H1 (cell line): ENCODE results near the gene AOAH. TPM values are rescaled to one million over a fixed set of nuclear protein-coding genes. Genes with fewer than 3 reads are reported as not detected.

Source experiments
- CTCF ChIA-PET: fragments of 300-600 bp; sonication (Branson Sonifier 250); formaldehyde crosslinking; loops from one replicate; lab custom pipeline; 2021; ENCODE audit not compliant: partially characterized antibody; lab: Charles Lee
- POLR2A ChIA-PET: fragments of 300-600 bp; sonication (Branson Sonifier 250); formaldehyde crosslinking; loops from one replicate; lab custom pipeline; 2021; ENCODE audit warnings: inconsistent platforms; ENCODE audit not compliant: partially characterized antibody; lab: Charles Lee
- DNase-seq, 2 experiments: peaks; one replicate each; pipeline versions ENCODE4 v3.0.0 to v3.0.0-alpha.2; 2010 to 2022; ENCODE audit warnings: low spot score in 2 of 2, low read depth in 1 of 2, mixed read lengths in 1 of 2
- FAIRE-seq: peaks from 2 replicates; lab custom pipeline; 2011; peaks lifted over from hg19 to GRCh38; lab: Jason Lieb, UNC
- H2AFZ ChIP-seq: 2 replicates; pipeline ENCODE4 v1.8.1; 2012; ENCODE audit warnings: low read length, inconsistent platforms
- H2AK5ac ChIP-seq: 2 replicates; pipeline ENCODE4 v1.6.1; 2013; ENCODE audit warnings: low read depth, low read length
- H2BK120ac ChIP-seq: replicated peaks from 2 replicates; pipeline ENCODE3; 2013; ENCODE audit warnings: low read depth, low read length, inconsistent platforms
- H2BK12ac ChIP-seq: 2 replicates; pipeline ENCODE4 v1.6.1; 2013; ENCODE audit warnings: low read depth, low read length
- H2BK15ac ChIP-seq: 2 replicates; pipeline ENCODE4 v1.6.1; 2013; ENCODE audit warnings: low read length
- H2BK20ac ChIP-seq: 2 replicates; pipeline ENCODE4 v1.6.1; 2013; ENCODE audit warnings: low read length
- H2BK5ac ChIP-seq: 2 replicates; pipeline ENCODE4 v1.6.1; 2013; ENCODE audit warnings: low read depth, low read length
- H3K14ac ChIP-seq: 2 replicates; pipeline ENCODE4 v1.6.1; 2013; ENCODE audit warnings: inconsistent platforms; ENCODE audit not compliant: insufficient read length
- H3K18ac ChIP-seq: 2 replicates; pipeline ENCODE4 v1.6.1; 2013; ENCODE audit warnings: low read length; ENCODE audit errors: extremely low read depth
- H3K23ac ChIP-seq: 2 replicates; pipeline ENCODE4 v1.6.1; 2013; ENCODE audit warnings: inconsistent platforms; ENCODE audit not compliant: insufficient read length
- H3K23me2 ChIP-seq: 2 replicates; pipeline ENCODE4 v1.6.1; 2013; ENCODE audit warnings: low read depth, low read length
- H3K27ac ChIP-seq: 2 replicates; pipeline ENCODE4 v1.6.1; 2011; ENCODE audit warnings: low read depth, low read length, inconsistent platforms
- H3K27me3 ChIP-seq, 4 experiments: replicated peaks in 1 of 4; 1 replicate in 1 of 4; 2 replicates in 3 of 4; pipeline versions ENCODE4 v1.6.1 to v1.8.1; 2011 to 2013; ENCODE audit warnings: low read length in 3 of 4, mild to moderate bottlenecking in 3 of 4, inconsistent platforms in 2 of 4, mixed read lengths in 2 of 4, moderate library complexity in 1 of 4; ENCODE audit not compliant: control insufficient read depth in 3 of 4, insufficient read depth in 3 of 4; ENCODE audit errors: extremely low read depth in 1 of 4
- H3K36me3 ChIP-seq, 4 experiments: 2 replicates each; pipeline versions ENCODE4 v1.6.1 to v1.8.1; 2011 to 2013; ENCODE audit warnings: mild to moderate bottlenecking in 4 of 4, low read length in 3 of 4, moderate library complexity in 2 of 4, control low read depth in 1 of 4, inconsistent platforms in 1 of 4; ENCODE audit not compliant: insufficient read depth in 4 of 4, control insufficient read depth in 2 of 4
- H3K4ac ChIP-seq: replicated peaks from 2 replicates; pipeline ENCODE3; 2013; ENCODE audit warnings: low read length, low read depth, mixed read lengths, inconsistent platforms; ENCODE audit not compliant: insufficient read length
- H3K4me1 ChIP-seq, 4 experiments: replicated peaks in 1 of 4; 1 replicate in 1 of 4; 2 replicates in 3 of 4; pipeline versions ENCODE4 v1.6.1 to v1.8.1; 2011 to 2013; ENCODE audit warnings: low read length in 3 of 4, inconsistent platforms in 2 of 4, mixed read lengths in 1 of 4; ENCODE audit not compliant: insufficient read depth in 4 of 4, control insufficient read depth in 3 of 4
- H3K4me2 ChIP-seq, 2 experiments: 2 replicates each; pipeline versions ENCODE4 v1.6.1 to v1.8.1; 2011 to 2013; ENCODE audit warnings: low read depth in 2 of 2, low read length in 2 of 2, control low read depth in 1 of 2, inconsistent platforms in 1 of 2, mild to moderate bottlenecking in 1 of 2; ENCODE audit not compliant: insufficient read depth in 1 of 2
- H3K4me3 ChIP-seq, 4 experiments: fragments of 200-600, 300-600 bp in 1 of 4; sonication (generic), shearing (Covaris generic), sonication (Bioruptor Twin) in 1 of 4; 2 replicates each; pipeline versions ENCODE4 v1.5.1 to v1.8.1; 2011 to 2016; ENCODE audit warnings: low read length in 4 of 4, low read depth in 3 of 4, control low read depth in 2 of 4, inconsistent platforms in 2 of 4, mild to moderate bottlenecking in 2 of 4, mixed read lengths in 1 of 4, moderate library complexity in 1 of 4; ENCODE audit not compliant: insufficient read depth in 2 of 4; ENCODE audit errors: extremely low read depth in 1 of 4
- H3K56ac ChIP-seq: replicated peaks from 2 replicates; pipeline ENCODE3; 2013; ENCODE audit warnings: low read depth, mild to moderate bottlenecking, mixed read lengths, low read length, inconsistent platforms; ENCODE audit not compliant: insufficient read length
- H3K79me1 ChIP-seq: 2 replicates; pipeline ENCODE4 v1.6.1; 2013; ENCODE audit warnings: low read depth, low read length, control low read depth
- H3K79me2 ChIP-seq, 2 experiments: 2 replicates each; pipeline versions ENCODE4 v1.6.1 to v1.8.1; 2012 to 2013; ENCODE audit warnings: low read length in 2 of 2, mild to moderate bottlenecking in 2 of 2, inconsistent platforms in 1 of 2; ENCODE audit not compliant: insufficient read depth in 2 of 2, control insufficient read depth in 1 of 2
- H3K9ac ChIP-seq, 4 experiments: replicated peaks in 1 of 4; 1 replicate in 1 of 4; 2 replicates in 3 of 4; pipeline versions ENCODE4 v1.6.1 to v1.8.1; 2011 to 2013; ENCODE audit warnings: low read depth in 3 of 4, low read length in 3 of 4, control low read depth in 2 of 4, mild to moderate bottlenecking in 2 of 4, moderate library complexity in 2 of 4, inconsistent platforms in 1 of 4; ENCODE audit errors: extremely low read depth in 1 of 4
- H3K9me3 ChIP-seq, 2 experiments: 2 replicates each; pipeline versions ENCODE4 v1.6.1 to v1.8.1; 2012 to 2013; ENCODE audit warnings: mild to moderate bottlenecking in 2 of 2, moderate library complexity in 2 of 2, control low read depth in 1 of 2, inconsistent platforms in 1 of 2, low read depth in 1 of 2, low read length in 1 of 2, mixed read lengths in 1 of 2; ENCODE audit not compliant: insufficient read depth in 2 of 2
- H4K20me1 ChIP-seq, 2 experiments: replicated peaks in 1 of 2; 2 replicates each; pipeline versions ENCODE3 to v1.8.1; 2011 to 2013; ENCODE audit warnings: inconsistent platforms in 2 of 2, low read length in 2 of 2, mild to moderate bottlenecking in 1 of 2; ENCODE audit not compliant: insufficient read depth in 2 of 2, control insufficient read depth in 1 of 2
- H4K5ac ChIP-seq: 2 replicates; pipeline ENCODE4 v1.6.1; 2013; ENCODE audit warnings: low read length, low read depth, mixed read lengths, inconsistent platforms; ENCODE audit not compliant: insufficient read length
- H4K8ac ChIP-seq: 2 replicates; pipeline ENCODE4 v1.8.0; 2013; ENCODE audit warnings: mild to moderate bottlenecking, moderate library complexity, low read length, inconsistent platforms; ENCODE audit not compliant: insufficient read depth; ENCODE audit errors: extremely low read depth
- H4K91ac ChIP-seq: replicated peaks from 2 replicates; pipeline ENCODE3; 2013; ENCODE audit warnings: low read length, mixed read lengths, inconsistent platforms; ENCODE audit not compliant: insufficient read length
- ASH2L ChIP-seq: fragments of 200-600, 300-600 bp; sonication (generic); IDR thresholded peaks from one replicate; pipeline ENCODE4 v1.7.1; 2017; ENCODE audit warnings: low read length
- BRCA1 ChIP-seq: IDR thresholded peaks from 2 replicates; pipeline ENCODE4 v1.6.1; 2012; ENCODE audit warnings: low read depth, low read length, improper control_type of control experiment
- CBX5 ChIP-seq: fragments of 300-800, 300-1000 bp; sonication (generic); IDR thresholded peaks from 2 replicates; pipeline ENCODE4 v1.7.1; 2016; ENCODE audit warnings: antibody characterized with exemption, low read length, low read depth
- CEBPB ChIP-seq: IDR thresholded peaks from 2 replicates; pipeline ENCODE4 v1.6.1; 2012; ENCODE audit warnings: low read depth, low read length
- CHD2 ChIP-seq: IDR thresholded peaks from 2 replicates; pipeline ENCODE4 v1.6.1; 2012; ENCODE audit warnings: low read length, improper control_type of control experiment
- EP300 ChIP-seq, 2 experiments: IDR thresholded peaks; 1 replicate in 1 of 2; 2 replicates in 1 of 2; pipeline ENCODE4 v1.6.1; 2011 to 2012; ENCODE audit warnings: low read depth in 2 of 2, low read length in 2 of 2, mild to moderate bottlenecking in 2 of 2, borderline replicate concordance in 1 of 2, inconsistent platforms in 1 of 2, moderate library complexity in 1 of 2
- EZH2 ChIP-seq: fragments of 200-600 bp; sonication (generic); IDR thresholded peaks from 2 replicates; pipeline ENCODE4 v1.7.1; 2012; ENCODE audit warnings: low read depth, mild to moderate bottlenecking, moderate library complexity, low read length, inconsistent platforms; ENCODE audit not compliant: severe bottlenecking
- MAFK ChIP-seq: IDR thresholded peaks from 2 replicates; pipeline ENCODE4 v1.6.1; 2012; ENCODE audit warnings: low read depth, mild to moderate bottlenecking, improper control_type of control experiment, low read length
- NANOG ChIP-seq: IDR thresholded peaks from 2 replicates; pipeline ENCODE4 v1.6.1; 2011; ENCODE audit warnings: low read length, low read depth, mild to moderate bottlenecking, inconsistent platforms; ENCODE audit not compliant: insufficient read depth, poor library complexity, severe bottlenecking
- PHF8 ChIP-seq: fragments of 200-600 bp; sonication (generic); conservative IDR thresholded peaks from 2 replicates; pipeline ENCODE4 v1.7.1; 2012; ENCODE audit warnings: low read depth, mild to moderate bottlenecking, inconsistent platforms, low read length, moderate library complexity
- RAD21 ChIP-seq, 2 experiments: IDR thresholded peaks in 1 of 2; conservative IDR thresholded peaks in 1 of 2; 2 replicates each; pipeline ENCODE4 v1.6.1; 2011; ENCODE audit warnings: low read depth in 2 of 2, low read length in 2 of 2, improper control_type of control experiment in 1 of 2, inconsistent platforms in 1 of 2, mild to moderate bottlenecking in 1 of 2, moderate library complexity in 1 of 2
- RBBP5 ChIP-seq: IDR thresholded peaks from 2 replicates; pipeline ENCODE4 v1.7.1; 2012; ENCODE audit warnings: low read depth, mild to moderate bottlenecking, inconsistent platforms, low read length, moderate library complexity, borderline replicate concordance
- SRF ChIP-seq: IDR thresholded peaks from 2 replicates; pipeline ENCODE4 v1.6.1; 2011; ENCODE audit warnings: mild to moderate bottlenecking, low read depth, low read length, moderate library complexity
- TBP ChIP-seq: IDR thresholded peaks from 2 replicates; pipeline ENCODE4 v1.6.1; 2011; ENCODE audit warnings: low read depth, low read length, improper control_type of control experiment
- polyA plus RNA-seq, 7 experiments: library from polyadenylated mRNA; depleted of rRNA in 3 of 7; stranded (reverse) in 5 of 7; unstranded in 2 of 7; fragments of >200 nt in 5 of 7; fragments of 200-250 nt in 2 of 7; gene quantifications; 1 replicate in 5 of 7; 2 replicates in 1 of 7; 4 replicates in 1 of 7; pipeline versions ENCODE4 v1.2.1 to v1.2.3, GENCODE V29; 2011 to 2013; ENCODE audit warnings: missing spikeins in 2 of 7, mixed read lengths in 2 of 7
- total RNA-seq: library from RNA; stranded (reverse); fragmentation: NEBNext Ultra II Directional; extraction: Animal tissue kit (Norgen Biotek cat#: 25700); gene quantifications from 2 replicates; pipeline ENCODE4 v1.2.1, GENCODE V29; 2021

The AOAH gene
- total and polyA plus RNA-seq, 2 of the 8 experiments (the other 6 are each of a cell fraction or from before 2014, with no cell fraction given) = 0.08 TPM; not detected in 1

- H3K4me2 ChIP-seq = no peak overlapping the region
- H3K4me1 ChIP-seq = peaks cover 3 to 12% (median 7%) of the 10 kb centered on the region in 4 experiments; a peak in 5 of 7 replicates
- H3K79me1 ChIP-seq = no peaks in the 10 kb centered on the region
- H3K23me2 ChIP-seq = no peaks in the 10 kb centered on the region
- no peak for DNase-seq
- no peak overlapping the region for H4K91ac ChIP-seq
- FAIRE-seq = no peak
- H2AK5ac ChIP-seq = no peak overlapping the region
- H3K23ac ChIP-seq = no peak overlapping the region
- ChIA-PET CTCF (interaction anchor here (0.7 to 3.4 kb wide), 4 partner anchors 10 to 319 kb away, joined by 3 to 14 read pairs (median 5); no protein-coding TSS in a partner anchor), POLR2A (no interaction called here)
- H3K79me2 ChIP-seq = no peaks in the 10 kb centered on the region
- no peaks in the 10 kb centered on the region for H3K27me3 ChIP-seq
- H3K4me3 ChIP-seq = no peak overlapping the region
- no peak overlapping the region for H2BK120ac ChIP-seq
- H3K9ac ChIP-seq = no peak overlapping the region
- no peak overlapping the region for H3K27ac ChIP-seq
- H4K8ac ChIP-seq = no peak overlapping the region
- H3K18ac ChIP-seq = no peak overlapping the region
- H2BK5ac ChIP-seq = no peak overlapping the region
- no peak overlapping the region for H3K56ac ChIP-seq
- no peak overlapping the region for H3K4ac ChIP-seq
- H4K20me1 ChIP-seq = no peaks in the 10 kb centered on the region
- H2BK15ac ChIP-seq = no peak overlapping the region
- H2BK12ac ChIP-seq = no peak overlapping the region
- H4K5ac ChIP-seq = no peak overlapping the region
- H2BK20ac ChIP-seq = no peak overlapping the region
- H3K14ac ChIP-seq = no peak overlapping the region
- H2AFZ ChIP-seq = no peak overlapping the region
- no peaks in the 10 kb centered on the region for H3K9me3 ChIP-seq
- H3K36me3 ChIP-seq = no peaks in the 10 kb centered on the region
- TF ChIP-seq PHF8 (no peak), CEBPB (no peak), EZH2 (no peak), RAD21 (IDR thresholded peaks at IDR 0.05 in 1 of 2, conservative IDR thresholded peaks at IDR 0.05 in 1 of 2; ENCODE audit: low read depth in 2 of 2, low read length in 2 of 2) (no peak), NANOG (no peak), ASH2L (no peak), EP300 (IDR thresholded peaks at IDR 0.05; ENCODE audit: borderline replicate concordance in 1 of 2, low read depth in 2 of 2, low read length in 2 of 2) (no peak), CHD2 (no peak), BRCA1 (no peak), RBBP5 (no peak), SRF (no peak), MAFK (no peak), CBX5 (no peak), TBP (no peak)
Observed at GRCh38 chr7:36648441-36648840, 75.9 kb downstream of the AOAH start.
